Choroid plexus epithelial cell (primary cell): ENCODE data around the gene ASIC2.

Experiments used
- DNase-seq: peaks from one replicate; pipeline ENCODE4 v3.0.0-alpha.2; 2010; ENCODE audit warnings: low read depth
- H3K4me3 ChIP-seq: 2 replicates; pipeline ENCODE4 v1.5.1; 2011; ENCODE audit warnings: low read depth, mild to moderate bottlenecking, control low read depth, low read length, moderate library complexity
- TF ChIP-seq, protein P1 (sequence below): conservative IDR thresholded peaks from 2 replicates; pipeline ENCODE4 v1.5.1; 2011; ENCODE audit warnings: low read depth, mild to moderate bottlenecking, control low read depth, inconsistent platforms, low read length, moderate library complexity

The ASIC2 gene

DNA sequence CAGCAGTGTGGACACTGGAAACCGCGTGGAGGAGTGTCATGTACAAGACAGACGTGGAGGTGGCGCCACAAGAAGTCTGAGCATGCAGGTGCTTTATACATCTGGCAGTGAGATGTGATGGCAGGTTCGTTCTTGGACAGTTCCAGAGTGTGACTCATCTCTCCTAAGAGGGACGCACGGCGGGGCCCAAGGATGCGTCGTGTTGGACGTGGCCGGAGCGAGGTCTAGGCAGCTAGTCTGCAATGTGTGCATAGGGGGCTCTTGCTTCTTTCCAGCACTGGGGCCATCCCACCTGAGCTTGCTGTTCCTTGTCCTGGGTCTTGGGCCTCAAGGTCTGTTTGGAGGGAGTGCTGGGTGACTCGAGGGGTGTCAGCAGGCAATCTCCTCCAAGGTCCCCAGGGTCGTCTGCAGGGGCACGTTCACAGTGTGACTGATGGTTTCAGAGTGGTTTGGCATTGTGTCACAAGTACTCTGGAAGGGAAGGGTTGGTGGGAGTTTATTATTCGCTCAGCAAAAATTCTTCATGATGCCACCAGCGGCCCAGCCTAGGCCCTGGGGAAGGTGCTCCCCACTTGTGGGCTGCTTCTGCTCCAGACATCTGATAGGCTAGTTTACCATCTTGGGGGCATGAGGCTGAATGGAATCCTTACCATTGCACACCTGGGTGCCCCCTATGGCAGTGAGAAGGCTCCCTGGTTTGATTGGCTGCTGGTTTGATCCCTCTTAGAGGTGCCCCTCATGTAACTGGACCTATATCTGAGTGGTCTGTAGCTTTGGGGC, 279.3 kb downstream of the ASIC2 start:
- no peak for DNase-seq
- no peak overlapping the region for H3K4me3 ChIP-seq

DNA sequence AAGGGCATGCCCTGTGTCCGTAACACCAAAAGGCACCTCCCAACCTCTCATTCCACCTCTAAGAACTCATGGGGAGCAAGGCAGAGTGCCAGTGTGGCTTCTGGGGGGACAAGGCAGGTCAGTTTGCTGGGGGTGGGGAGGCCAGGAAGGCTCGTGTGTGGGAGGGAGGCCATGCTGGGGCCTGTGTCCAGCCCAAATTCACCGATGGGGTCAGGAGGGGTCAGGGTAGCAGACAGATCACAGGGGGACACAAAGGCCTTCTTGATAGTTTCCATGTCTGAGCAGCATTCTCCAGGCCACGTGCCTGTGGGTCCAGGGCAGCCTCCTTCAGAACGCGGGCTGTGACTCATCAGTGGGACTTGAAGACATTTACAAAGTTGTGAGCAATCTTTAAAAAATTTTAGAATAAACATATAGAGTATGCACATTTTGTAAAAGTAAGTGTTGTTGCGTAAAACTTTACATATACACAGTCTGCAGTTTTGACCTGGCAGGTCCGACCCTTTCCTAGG, 280.5 kb downstream of the ASIC2 start:
- H3K4me3 ChIP-seq, result no peak overlapping the region
- DNase-seq, result peak; percentile 96
- TF ChIP-seq, protein P1, sequence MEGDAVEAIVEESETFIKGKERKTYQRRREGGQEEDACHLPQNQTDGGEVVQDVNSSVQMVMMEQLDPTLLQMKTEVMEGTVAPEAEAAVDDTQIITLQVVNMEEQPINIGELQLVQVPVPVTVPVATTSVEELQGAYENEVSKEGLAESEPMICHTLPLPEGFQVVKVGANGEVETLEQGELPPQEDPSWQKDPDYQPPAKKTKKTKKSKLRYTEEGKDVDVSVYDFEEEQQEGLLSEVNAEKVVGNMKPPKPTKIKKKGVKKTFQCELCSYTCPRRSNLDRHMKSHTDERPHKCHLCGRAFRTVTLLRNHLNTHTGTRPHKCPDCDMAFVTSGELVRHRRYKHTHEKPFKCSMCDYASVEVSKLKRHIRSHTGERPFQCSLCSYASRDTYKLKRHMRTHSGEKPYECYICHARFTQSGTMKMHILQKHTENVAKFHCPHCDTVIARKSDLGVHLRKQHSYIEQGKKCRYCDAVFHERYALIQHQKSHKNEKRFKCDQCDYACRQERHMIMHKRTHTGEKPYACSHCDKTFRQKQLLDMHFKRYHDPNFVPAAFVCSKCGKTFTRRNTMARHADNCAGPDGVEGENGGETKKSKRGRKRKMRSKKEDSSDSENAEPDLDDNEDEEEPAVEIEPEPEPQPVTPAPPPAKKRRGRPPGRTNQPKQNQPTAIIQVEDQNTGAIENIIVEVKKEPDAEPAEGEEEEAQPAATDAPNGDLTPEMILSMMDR, result no peak

More for the DNA sequence above, 279.3 kb downstream of the ASIC2 start:
- TF ChIP-seq, protein P1, result no peak

DNA sequence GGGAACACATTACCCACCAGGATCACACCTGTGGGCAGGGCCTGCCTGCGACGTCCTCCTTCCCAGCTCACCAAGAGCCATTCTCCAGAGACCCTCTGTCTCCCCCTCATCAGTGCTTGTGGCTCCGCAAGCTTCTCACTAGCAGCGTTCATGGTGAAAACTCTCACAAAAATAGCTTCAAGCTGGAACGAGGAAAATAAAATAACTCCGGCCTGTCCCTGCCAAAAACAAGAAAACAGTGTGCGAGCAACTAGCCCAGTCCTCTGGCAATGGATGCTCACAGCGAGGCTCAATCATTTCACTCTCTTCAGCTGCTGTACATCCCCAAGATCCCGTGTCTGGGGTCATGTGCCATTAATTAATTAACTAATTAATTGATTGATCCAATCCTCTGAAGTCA, 283.5 kb downstream of the ASIC2 start:
- DNase-seq, result no peak
- TF ChIP-seq, protein P1, result no peak
- no peak overlapping the region for H3K4me3 ChIP-seq

DNA sequence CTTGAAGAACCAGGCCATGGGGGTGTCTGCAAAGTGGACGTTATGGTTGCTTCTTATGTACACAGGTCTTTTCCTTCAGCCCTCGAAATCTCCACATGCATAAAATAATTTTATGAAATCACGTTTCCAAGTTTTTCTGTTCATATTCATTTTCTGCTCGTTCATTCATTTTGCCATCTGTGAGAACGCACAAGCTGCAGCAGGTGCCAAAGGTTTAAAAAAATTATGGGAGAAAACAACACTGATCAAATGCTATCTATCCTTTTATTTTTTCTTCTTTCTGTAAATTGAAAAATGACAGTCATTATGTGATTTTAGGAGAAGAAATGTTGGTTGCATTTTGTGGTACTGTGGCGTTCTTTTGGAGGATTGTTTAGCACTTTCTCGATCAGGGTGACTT, 285.9 kb downstream of the ASIC2 start:
- no peak overlapping the region for H3K4me3 ChIP-seq
- TF ChIP-seq, protein P1, result no peak
- no peak for DNase-seq

DNA sequence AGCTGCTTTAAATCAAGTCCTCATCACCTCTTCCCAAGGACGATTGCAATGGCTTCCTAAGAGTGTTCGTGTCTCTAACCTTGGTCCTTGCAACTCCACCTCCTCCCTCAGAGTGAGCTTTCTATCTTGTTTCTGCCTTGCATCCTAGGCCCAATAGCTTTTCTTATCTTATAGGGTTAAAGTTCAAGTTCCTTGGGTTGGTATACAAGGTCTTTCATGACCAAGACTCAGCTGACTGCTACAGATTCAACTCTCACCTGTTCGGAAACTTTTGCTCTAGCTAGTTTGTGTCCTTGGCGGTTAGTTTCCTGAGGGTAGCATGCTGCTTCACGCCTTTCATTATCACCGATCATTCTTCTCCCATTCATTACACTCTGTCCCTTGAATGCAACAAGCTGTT, 290.8 kb downstream of the ASIC2 start:
- DNase-seq, result no peak
- TF ChIP-seq, protein P1, result no peak

DNA sequence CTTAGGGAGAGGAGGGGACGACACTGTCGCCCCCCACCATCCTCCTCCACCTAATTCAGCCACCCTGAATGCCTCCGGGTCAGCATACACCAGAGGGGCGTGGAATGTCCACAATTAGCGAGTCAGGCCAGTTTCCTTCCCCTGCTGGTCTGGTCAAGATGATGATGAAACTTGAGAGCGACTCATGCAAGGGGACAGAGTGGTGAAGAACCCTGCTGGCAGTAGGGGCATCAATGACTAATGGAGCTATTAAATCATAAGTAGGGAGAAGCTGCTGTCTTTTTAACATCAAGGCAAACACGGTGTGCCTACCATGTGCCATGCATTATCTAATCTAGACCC, 294.2 kb downstream of the ASIC2 start:
- peak; percentile 30 for DNase-seq
- no peak overlapping the region for H3K4me3 ChIP-seq
- TF ChIP-seq, protein P1, result no peak

More for the DNA sequence above, 290.8 kb downstream of the ASIC2 start:
- no peak overlapping the region for H3K4me3 ChIP-seq

DNA sequence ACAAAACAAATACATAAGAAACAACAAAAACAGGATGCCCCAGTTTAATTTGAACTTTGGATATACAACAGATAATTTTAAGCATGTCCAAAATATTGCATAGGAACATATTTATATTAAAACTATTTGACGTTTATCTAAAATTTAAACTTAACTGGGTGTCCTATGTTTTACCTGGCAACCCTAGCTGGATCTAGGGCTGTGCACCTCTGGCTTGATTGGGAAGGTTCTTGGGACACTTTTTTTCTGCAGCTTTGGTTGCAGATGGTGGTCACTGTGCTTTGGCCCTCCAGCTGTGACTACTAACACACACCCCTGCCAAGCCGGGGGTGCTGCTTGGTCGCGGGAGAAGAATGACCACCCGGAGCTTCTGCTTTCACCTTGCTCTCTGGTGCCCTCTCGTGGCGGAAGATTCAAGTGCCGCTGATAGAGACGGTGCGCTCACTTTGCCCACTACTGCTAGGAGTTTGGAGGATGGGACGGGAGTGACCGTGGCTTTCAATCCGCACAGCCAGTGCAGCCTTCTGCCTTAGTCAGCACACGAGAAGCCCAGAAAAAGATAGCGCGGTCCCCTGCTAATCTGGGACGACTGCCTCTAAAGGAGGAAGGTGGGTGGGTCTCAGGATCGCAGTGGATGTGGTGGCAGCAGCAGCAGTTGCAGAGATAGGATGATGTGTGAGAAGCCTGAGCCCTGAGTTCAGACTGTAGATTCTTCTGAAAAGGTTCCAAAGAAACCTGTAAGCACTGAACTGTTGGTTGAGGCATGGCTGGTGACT, 294.8 kb downstream of the ASIC2 start:
- DNase-seq, result peak; percentile 76
- peak overlapping the region; percentile 17 for H3K4me3 ChIP-seq
- TF ChIP-seq, protein P1, result peak; percentile 94
